Measurements from ENCODE around the gene SHISA2. TPM values are rescaled to one million over a fixed set of nuclear protein-coding genes. Genes with fewer than 3 reads are reported as not detected.

SHISA2 gene
- total RNA-seq, 2 donors from 2014 or later: 1.8 TPM; not detected in 1

DNA sequence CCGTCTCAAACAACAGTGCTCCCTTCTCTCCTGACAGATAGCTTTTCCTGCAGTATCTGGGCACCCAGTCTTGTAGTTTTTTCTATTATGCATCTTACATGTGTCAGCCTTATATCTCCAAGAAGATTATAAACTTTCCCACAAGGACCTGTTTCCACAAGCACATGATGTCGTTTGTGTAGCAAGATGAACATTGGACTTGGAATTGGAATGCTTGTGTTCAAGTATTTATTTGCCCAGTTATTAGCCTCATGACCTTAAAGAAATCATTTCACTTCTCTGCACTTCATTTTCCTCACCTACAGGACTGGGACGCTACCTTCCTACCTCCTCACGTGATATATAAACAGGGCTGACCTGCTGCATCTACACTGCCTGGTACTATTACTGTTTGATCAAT lies 21.5 kb downstream of the SHISA2 start:
- DNase-seq (no peak), ATAC-seq (no peak)
- Histone ChIP-seq H3K27me3 (no peaks in the 10 kb centered on the region), H3K4me3 (no peak overlapping the region), H3K36me3 (replicated peaks in 1 of 2; ENCODE audit: insufficient read depth in 1 of 2, low read depth in 2 of 2) (no peaks in the 10 kb centered on the region), H3K9me3 (no peaks in the 10 kb centered on the region), H3K27ac (no peak overlapping the region), H3K4me1 (no peaks in the 10 kb centered on the region)
- WGBS, 2 donors: 52 to 73% methylated on average over 4 of the region's 4 CpGs
- intact Hi-C loops (cut with DNase I): no loop called here
- no peak for TF ChIP-seq POLR2A (IDR thresholded peaks at IDR 0.05)
- TF ChIP-seq, protein P1, sequence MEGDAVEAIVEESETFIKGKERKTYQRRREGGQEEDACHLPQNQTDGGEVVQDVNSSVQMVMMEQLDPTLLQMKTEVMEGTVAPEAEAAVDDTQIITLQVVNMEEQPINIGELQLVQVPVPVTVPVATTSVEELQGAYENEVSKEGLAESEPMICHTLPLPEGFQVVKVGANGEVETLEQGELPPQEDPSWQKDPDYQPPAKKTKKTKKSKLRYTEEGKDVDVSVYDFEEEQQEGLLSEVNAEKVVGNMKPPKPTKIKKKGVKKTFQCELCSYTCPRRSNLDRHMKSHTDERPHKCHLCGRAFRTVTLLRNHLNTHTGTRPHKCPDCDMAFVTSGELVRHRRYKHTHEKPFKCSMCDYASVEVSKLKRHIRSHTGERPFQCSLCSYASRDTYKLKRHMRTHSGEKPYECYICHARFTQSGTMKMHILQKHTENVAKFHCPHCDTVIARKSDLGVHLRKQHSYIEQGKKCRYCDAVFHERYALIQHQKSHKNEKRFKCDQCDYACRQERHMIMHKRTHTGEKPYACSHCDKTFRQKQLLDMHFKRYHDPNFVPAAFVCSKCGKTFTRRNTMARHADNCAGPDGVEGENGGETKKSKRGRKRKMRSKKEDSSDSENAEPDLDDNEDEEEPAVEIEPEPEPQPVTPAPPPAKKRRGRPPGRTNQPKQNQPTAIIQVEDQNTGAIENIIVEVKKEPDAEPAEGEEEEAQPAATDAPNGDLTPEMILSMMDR (IDR thresholded peaks at IDR 0.05): no peak

DNA sequence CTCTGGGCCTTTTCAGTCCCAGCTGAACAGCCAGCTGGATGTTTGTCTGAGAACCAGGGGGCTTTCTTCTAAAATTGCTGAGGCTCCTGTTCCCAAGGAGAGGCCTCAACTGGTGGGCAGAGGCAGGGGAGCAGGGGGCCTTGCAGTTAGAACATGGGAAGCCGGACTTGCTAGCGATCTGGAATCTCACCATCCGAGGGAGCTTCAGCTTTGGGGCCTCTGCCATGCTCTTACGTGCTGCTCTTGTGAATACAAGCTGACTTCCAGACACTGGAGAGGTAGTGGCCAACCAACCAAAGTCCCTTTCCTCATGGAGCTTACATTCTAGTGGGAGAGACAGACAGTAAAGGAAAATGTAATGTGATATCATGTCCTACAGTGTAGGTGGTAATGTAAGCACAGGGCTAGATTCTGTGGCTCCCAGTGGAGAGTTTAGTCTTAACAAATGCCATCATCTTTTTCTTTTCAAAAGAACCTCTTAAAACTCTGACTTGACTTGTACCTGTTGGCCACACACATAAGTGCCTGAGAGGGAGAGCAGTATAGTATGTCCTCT lies 22.2 kb downstream of the SHISA2 start:
- intact Hi-C loops (cut with DNase I): no loop called here
- WGBS, 2 donors: 81 to 99% methylated on average over 4 of the region's 4 CpGs

DNA sequence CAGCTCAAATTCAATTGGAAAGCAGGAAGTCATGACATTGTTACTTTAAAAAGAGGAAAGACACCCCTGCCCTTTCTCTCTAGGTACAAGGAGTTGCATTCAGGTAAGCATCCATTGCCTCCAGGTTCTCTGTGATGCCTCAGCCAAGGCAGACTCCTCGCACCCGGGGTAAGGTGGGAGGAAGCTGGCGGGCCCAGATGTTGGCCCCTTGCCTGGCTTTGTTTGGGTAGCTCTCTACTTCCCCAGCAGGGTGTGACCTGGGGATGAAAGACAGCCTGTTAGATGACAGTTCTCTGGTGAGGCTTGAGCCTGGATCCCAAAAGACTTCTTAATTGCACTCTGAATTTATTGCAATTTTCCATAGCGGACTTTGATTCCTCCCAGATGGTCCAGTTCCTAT lies 25.6 kb downstream of the SHISA2 start:
- ATAC-seq (no peak), DNase-seq (no peak)
- WGBS, 2 donors: 70 to 89% methylated on average over 3 to 4 of the region's 4 CpGs
- Histone ChIP-seq H3K36me3 (replicated peaks in 1 of 2; ENCODE audit: insufficient read depth in 1 of 2, low read depth in 2 of 2) (no peaks in the 10 kb centered on the region), H3K4me1 (peaks cover 7% of the 10 kb centered on the region), H3K27ac (no peak overlapping the region), H3K9me3 (no peaks in the 10 kb centered on the region), H3K4me3 (no peak overlapping the region), H3K27me3 (no peaks in the 10 kb centered on the region)
- TF ChIP-seq POLR2A (IDR thresholded peaks at IDR 0.05): no peak
- TF ChIP-seq, protein P1 (IDR thresholded peaks at IDR 0.05): no peak
- intact Hi-C loops (cut with DNase I): no loop called here

More for the DNA sequence above, 22.2 kb downstream of the SHISA2 start:
- DNase-seq (no peak), ATAC-seq (no peak)
- TF ChIP-seq, protein P1 (IDR thresholded peaks at IDR 0.05): no peak
- TF ChIP-seq POLR2A (IDR thresholded peaks at IDR 0.05): no peak
- H3K4me1 ChIP-seq: peaks cover under 1% of the 10 kb centered on the region
- H3K9me3 ChIP-seq: no peaks in the 10 kb centered on the region
- H3K27me3 ChIP-seq: no peaks in the 10 kb centered on the region
- no peak overlapping the region for H3K27ac ChIP-seq
- no peak overlapping the region for H3K4me3 ChIP-seq
- H3K36me3 ChIP-seq (replicated peaks in 1 of 2; ENCODE audit: insufficient read depth in 1 of 2, low read depth in 2 of 2): no peaks in the 10 kb centered on the region

DNA sequence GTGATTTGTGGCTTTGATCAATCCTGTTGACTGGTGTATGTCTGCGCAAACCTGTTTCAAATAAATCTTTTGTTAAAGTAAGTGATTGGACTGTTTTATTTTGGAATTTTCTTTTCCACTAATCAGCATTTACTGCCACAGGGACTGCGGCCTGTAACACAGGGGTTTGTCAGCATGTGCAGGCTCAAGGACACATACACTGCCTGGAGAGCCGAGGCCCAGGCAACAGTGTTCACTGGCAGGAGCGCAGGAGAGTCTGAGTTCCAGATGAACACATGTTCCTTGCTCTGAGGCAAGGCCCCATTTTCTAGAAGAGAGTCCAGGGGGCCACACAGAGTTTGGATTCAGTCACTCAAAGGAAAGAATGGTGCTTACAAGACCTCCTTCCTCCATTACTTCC lies 26.0 kb downstream of the SHISA2 start:
- intact Hi-C loops (cut with DNase I): no loop called here
- DNase-seq (no peak), ATAC-seq (no peak)
- 47 to 69% methylated on average over 4 of the region's 4 CpGs for WGBS, 2 donors
- Histone ChIP-seq H3K4me3 (no peak overlapping the region), H3K4me1 (peaks cover 8% of the 10 kb centered on the region), H3K36me3 (replicated peaks in 1 of 2; ENCODE audit: insufficient read depth in 1 of 2, low read depth in 2 of 2) (no peaks in the 10 kb centered on the region), H3K27me3 (no peaks in the 10 kb centered on the region), H3K9me3 (no peaks in the 10 kb centered on the region), H3K27ac (no peak overlapping the region)
- TF ChIP-seq, protein P1 (IDR thresholded peaks at IDR 0.05): no peak
- TF ChIP-seq POLR2A (IDR thresholded peaks at IDR 0.05): no peak

DNA sequence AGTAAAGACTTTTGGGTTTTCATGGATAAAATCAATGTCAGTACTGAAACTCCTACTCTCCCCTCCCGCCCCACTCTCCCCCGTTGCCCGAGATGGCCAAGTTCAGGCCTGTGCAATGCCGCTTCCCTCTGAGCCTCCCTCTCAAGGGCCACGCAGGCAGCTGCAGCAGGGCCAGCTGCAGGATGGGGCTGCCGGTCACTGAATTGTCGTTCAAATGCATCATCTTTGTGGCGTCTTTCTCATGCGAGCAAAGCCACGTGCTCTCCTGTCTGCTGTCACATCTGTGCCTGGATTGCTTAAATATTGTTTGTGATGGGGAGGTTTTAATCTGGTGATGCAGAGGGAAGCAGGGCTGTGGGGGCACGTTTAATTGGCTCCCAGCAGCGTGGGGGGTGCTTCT lies 26.6 kb downstream of the SHISA2 start:
- H3K27ac ChIP-seq: peak overlapping the region in 1 of 4 donors; percentile 36
- no peaks in the 10 kb centered on the region for H3K36me3 ChIP-seq (replicated peaks in 1 of 2; ENCODE audit: insufficient read depth in 1 of 2, low read depth in 2 of 2)
- H3K27me3 ChIP-seq: no peaks in the 10 kb centered on the region
- 74 to 81% methylated on average over 12 of the region's 12 CpGs for WGBS, 2 donors
- DNase-seq (no peak), ATAC-seq (no peak)
- intact Hi-C loops (cut with DNase I): no loop called here
- peaks cover 14% of the 10 kb centered on the region for H3K4me1 ChIP-seq
- H3K4me3 ChIP-seq: no peak overlapping the region
- H3K9me3 ChIP-seq: no peaks in the 10 kb centered on the region
- TF ChIP-seq POLR2A (IDR thresholded peaks at IDR 0.05): no peak
- TF ChIP-seq, protein P1 (IDR thresholded peaks at IDR 0.05): no peak
